Glutamatergic neuron (in vitro differentiated cells): ENCODE data around the gene NEB. TPM values are rescaled to one million over a fixed set of nuclear protein-coding genes. Genes with fewer than 3 reads are reported as not detected.

ENCODE experiments used
- DNase-seq: peaks from one replicate; pipeline ENCODE4 v3.0.0; 2022
- H3K27ac Mint-ChIP-seq: one replicate; pipeline ENCODE4 v1.8.0; 2020; ENCODE audit warnings: mild to moderate bottlenecking, mixed read lengths, inconsistent platforms; ENCODE audit not compliant: unreplicated experiment
- H3K27me3 Mint-ChIP-seq: one replicate; pipeline ENCODE4 v1.8.0; 2020; ENCODE audit warnings: mild to moderate bottlenecking, moderate library complexity, mixed read lengths, inconsistent platforms; ENCODE audit not compliant: unreplicated experiment
- H3K36me3 Mint-ChIP-seq: one replicate; pipeline ENCODE4 v1.8.0; 2020; ENCODE audit warnings: mild to moderate bottlenecking, mixed read lengths, inconsistent platforms; ENCODE audit not compliant: unreplicated experiment
- H3K4me1 Mint-ChIP-seq: one replicate; pipeline ENCODE4 v1.8.0; 2020; ENCODE audit warnings: mild to moderate bottlenecking, low read depth, mixed read lengths, inconsistent platforms; ENCODE audit not compliant: unreplicated experiment
- H3K4me3 Mint-ChIP-seq: one replicate; pipeline ENCODE4 v1.8.0; 2020; ENCODE audit warnings: mild to moderate bottlenecking, mixed read lengths, inconsistent platforms; ENCODE audit not compliant: unreplicated experiment
- H3K9me3 Mint-ChIP-seq: one replicate; pipeline ENCODE4 v1.8.0; 2020; ENCODE audit warnings: mild to moderate bottlenecking, moderate library complexity, mixed read lengths, inconsistent platforms; ENCODE audit not compliant: unreplicated experiment
- CTCF ChIP-seq: fragments of 200-600 bp; sonication (generic); IDR thresholded peaks from one replicate; pipeline ENCODE4 v1.5.0; 2021; ENCODE audit not compliant: partially characterized antibody, unreplicated experiment
- total RNA-seq: library from RNA; stranded (reverse); fragmentation: NEBNext Ultra II Directional; extraction: Animal tissue kit (Norgen Biotek cat#: 25700); gene quantifications from one replicate; pipeline ENCODE4 v1.2.1, GENCODE V29; 2021; ENCODE audit not compliant: unreplicated experiment

Gene NEB
- total RNA-seq, 1 donor from 2014 or later, result 0.59 TPM

GRCh38 chr2:151518802-151519201 lies 215.5 kb downstream of the NEB start:
- Mint-ChIP-seq H3K4me1 (no peaks in the 10 kb centered on the region), H3K36me3 (no peaks in the 10 kb centered on the region), H3K27me3 (no peaks in the 10 kb centered on the region), H3K4me3 (no peak overlapping the region), H3K9me3 (no peaks in the 10 kb centered on the region), H3K27ac (no peak overlapping the region)
- no peak for DNase-seq
- no peak for TF ChIP-seq CTCF

- H3K27me3 Mint-ChIP-seq, result no peaks in the 10 kb centered on the region
- no peak for TF ChIP-seq CTCF
- no peaks in the 10 kb centered on the region for H3K9me3 Mint-ChIP-seq
- no peaks in the 10 kb centered on the region for H3K4me1 Mint-ChIP-seq
- no peak overlapping the region for H3K27ac Mint-ChIP-seq
- H3K4me3 Mint-ChIP-seq, result no peak overlapping the region
- H3K36me3 Mint-ChIP-seq, result no peaks in the 10 kb centered on the region
- DNase-seq, result no peak
Observed at GRCh38 chr2:151508519-151508918, 225.8 kb downstream of the NEB start.

- no peak for DNase-seq
- Mint-ChIP-seq H3K27me3 (no peaks in the 10 kb centered on the region), H3K9me3 (no peaks in the 10 kb centered on the region), H3K27ac (no peak overlapping the region), H3K4me1 (no peaks in the 10 kb centered on the region), H3K4me3 (no peak overlapping the region), H3K36me3 (no peaks in the 10 kb centered on the region)
- no peak for TF ChIP-seq CTCF
Observed at GRCh38 chr2:151506170-151506569, 228.1 kb downstream of the NEB start.

GRCh38 chr2:151498178-151498577 lies 236.1 kb downstream of the NEB start:
- H3K36me3 Mint-ChIP-seq, result no peaks in the 10 kb centered on the region
- no peak for TF ChIP-seq CTCF

GRCh38 chr2:151491496-151491895 lies 242.8 kb downstream of the NEB start:
- Mint-ChIP-seq H3K4me1 (no peaks in the 10 kb centered on the region), H3K27ac (no peak overlapping the region), H3K36me3 (no peaks in the 10 kb centered on the region), H3K27me3 (no peaks in the 10 kb centered on the region), H3K4me3 (no peak overlapping the region), H3K9me3 (no peaks in the 10 kb centered on the region)
- DNase-seq, result no peak
- TF ChIP-seq CTCF, result no peak

More at GRCh38 chr2:151498178-151498577, 236.1 kb downstream of the NEB start:
- Mint-ChIP-seq H3K9me3 (no peaks in the 10 kb centered on the region), H3K4me1 (no peaks in the 10 kb centered on the region), H3K27me3 (no peaks in the 10 kb centered on the region), H3K27ac (no peak overlapping the region), H3K4me3 (no peak overlapping the region)
- no peak for DNase-seq
